Stimulated activated CD4-positive, alpha-beta T cell treated with anti-CD3 and anti-CD28 coated beads, Interleukin-1b, Interleukin-23, amount 100 ng/mL, for 1 hour (primary cell): Measurements from ENCODE around the gene PIK3IP1.
A peak's percentile ranks its signal among the peaks of the same experiment; 100 is the strongest.

Experiments used
- DNase-seq, 2 donors: peaks; one replicate each; pipeline ENCODE4 v3.0.0-alpha.2; 2020; ENCODE audit warnings: low read depth in 2 of 2

Gene PIK3IP1

GRCh38 chr22:31308181-31308580, 15.9 kb upstream of the PIK3IP1 start:
- DNase-seq: no peak

GRCh38 chr22:31305194-31305593, 12.9 kb upstream of the PIK3IP1 start:
- no peak for DNase-seq

GRCh38 chr22:31302537-31302936, 10.2 kb upstream of the PIK3IP1 start:
- DNase-seq: no peak

- DNase-seq: no peak
Observed at GRCh38 chr22:31302006-31302405, 9.7 kb upstream of the PIK3IP1 start.

- no peak for DNase-seq
Observed at GRCh38 chr22:31300896-31301295, 8.6 kb upstream of the PIK3IP1 start.

- no peak for DNase-seq
Observed at GRCh38 chr22:31295831-31296657, 3.8 kb upstream of the PIK3IP1 start.

- no peak for DNase-seq
Observed at GRCh38 chr22:31295360-31295759, 3.1 kb upstream of the PIK3IP1 start.

GRCh38 chr22:31291481-31292235, 630 bp downstream of the PIK3IP1 start:
- DNase-seq: no peak

GRCh38 chr22:31290494-31291471, 1.5 kb downstream of the PIK3IP1 start:
- DNase-seq: peak; percentile 77 to 89

- DNase-seq: no peak
Observed at GRCh38 chr22:31289344-31289743, 2.9 kb downstream of the PIK3IP1 start.

GRCh38 chr22:31288496-31289240, 3.6 kb downstream of the PIK3IP1 start:
- no peak for DNase-seq

GRCh38 chr22:31287818-31288495, 4.3 kb downstream of the PIK3IP1 start:
- no peak for DNase-seq

- no peak for DNase-seq
Observed at GRCh38 chr22:31286360-31287255, 5.7 kb downstream of the PIK3IP1 start.

- no peak for DNase-seq
Observed at GRCh38 chr22:31284281-31285155, 7.8 kb downstream of the PIK3IP1 start.

GRCh38 chr22:31282748-31283468, 9.4 kb downstream of the PIK3IP1 start:
- no peak for DNase-seq

- DNase-seq: no peak
Observed at GRCh38 chr22:31281733-31282132, 10.6 kb downstream of the PIK3IP1 start.

- DNase-seq: no peak
Observed at GRCh38 chr22:31279821-31280505, 12.3 kb downstream of the PIK3IP1 start.
